ENCODE data around the gene EIF1AD. TPM values are rescaled to one million over a fixed set of nuclear protein-coding genes. Genes with fewer than 3 reads are reported as not detected.
"Not testable (repeated sequence)": the region's sequence is repeated elsewhere in the genome, so short reads cannot be mapped to it uniquely, and the experiment has no call there.

EIF1AD gene
- total and polyA plus RNA-seq, 4 donors, result 8.4 to 35.0 (median 22.5) TPM

- peak; percentile 93 to 96 for DNase-seq
- no peak overlapping the region for H3K4me3 ChIP-seq (ENCODE audit: low read length in 2 of 2)
Observed at GRCh38 chr11:66015454-66015881, 13.5 kb upstream of the EIF1AD start.

GRCh38 chr11:66014804-66015453, 13.0 kb upstream of the EIF1AD start:
- 27 to 31% methylated on average over 6 of the region's 6 CpGs for WGBS, 2 donors
- no peaks in the 10 kb centered on the region for H3K4me1 ChIP-seq (ENCODE audit: control insufficient read depth in 1 of 2, insufficient read depth in 2 of 2, low read length in 2 of 2)
- peak; percentile 37 for ATAC-seq (ENCODE audit: low FRiP score)
- peak overlapping the region; percentile 48 to 93 for H3K27ac ChIP-seq (ENCODE audit: low read depth in 1 of 2, low read length in 2 of 2)
- no peaks in the 10 kb centered on the region for H3K36me3 ChIP-seq (ENCODE audit: control insufficient read depth in 1 of 2, insufficient read depth in 2 of 2, low read length in 1 of 2)
- no peaks in the 10 kb centered on the region for H3K9me3 ChIP-seq (ENCODE audit: control insufficient read depth, low read length)
- no peak overlapping the region for H3K4me3 ChIP-seq (ENCODE audit: low read length in 2 of 2)
- no peaks in the 10 kb centered on the region for H3K27me3 ChIP-seq (ENCODE audit: control insufficient read depth in 1 of 2, insufficient read depth in 2 of 2, low read length in 1 of 2)
- intact Hi-C loops (cut with DNase I), result no loop called here
- no peak for DNase-seq

More at GRCh38 chr11:66015454-66015881, 13.5 kb upstream of the EIF1AD start:
- no peaks in the 10 kb centered on the region for H3K36me3 ChIP-seq (ENCODE audit: control insufficient read depth in 1 of 2, insufficient read depth in 2 of 2, low read length in 1 of 2)
- WGBS, 2 donors, result 2 to 6% methylated on average over 7 of the region's 7 CpGs
- no peaks in the 10 kb centered on the region for H3K9me3 ChIP-seq (ENCODE audit: control insufficient read depth, low read length)
- no peaks in the 10 kb centered on the region for H3K4me1 ChIP-seq (ENCODE audit: control insufficient read depth in 1 of 2, insufficient read depth in 2 of 2, low read length in 2 of 2)
- H3K27me3 ChIP-seq (ENCODE audit: control insufficient read depth in 1 of 2, insufficient read depth in 2 of 2, low read length in 1 of 2), result no peaks in the 10 kb centered on the region
- peak overlapping the region; percentile 88 to 93 for H3K27ac ChIP-seq (ENCODE audit: low read depth in 1 of 2, low read length in 2 of 2)
- peak; percentile 76 for ATAC-seq (ENCODE audit: low FRiP score)
- intact Hi-C loops (cut with DNase I), result no loop called here

GRCh38 chr11:66013762-66014100, 11.8 kb upstream of the EIF1AD start:
- Histone ChIP-seq H3K4me1 (ENCODE audit: control insufficient read depth in 1 of 2, insufficient read depth in 2 of 2, low read length in 2 of 2) (no peaks in the 10 kb centered on the region), H3K4me3 (ENCODE audit: low read length in 2 of 2) (no peak overlapping the region), H3K36me3 (ENCODE audit: control insufficient read depth in 1 of 2, insufficient read depth in 2 of 2, low read length in 1 of 2) (no peaks in the 10 kb centered on the region), H3K27ac (ENCODE audit: low read depth in 1 of 2, low read length in 2 of 2) (peak overlapping the region in 1 of 2 donors; percentile 48), H3K27me3 (ENCODE audit: control insufficient read depth in 1 of 2, insufficient read depth in 2 of 2, low read length in 1 of 2) (no peaks in the 10 kb centered on the region), H3K9me3 (ENCODE audit: control insufficient read depth, low read length) (no peaks in the 10 kb centered on the region)
- intact Hi-C loops (cut with DNase I), result no loop called here
- 87% methylated on average over 7 of the region's 7 CpGs for WGBS, 2 donors
- DNase-seq (no peak), ATAC-seq (ENCODE audit: low FRiP score) (no peak)

- DNase-seq (peak in 1 of 2 donors; percentile 66), ATAC-seq (ENCODE audit: low FRiP score) (no peak)
- Histone ChIP-seq H3K4me3 (ENCODE audit: low read length in 2 of 2) (no peak overlapping the region), H3K9me3 (ENCODE audit: control insufficient read depth, low read length) (no peaks in the 10 kb centered on the region), H3K27me3 (ENCODE audit: control insufficient read depth in 1 of 2, insufficient read depth in 2 of 2, low read length in 1 of 2) (no peaks in the 10 kb centered on the region), H3K4me1 (ENCODE audit: control insufficient read depth in 1 of 2, insufficient read depth in 2 of 2, low read length in 2 of 2) (no peaks in the 10 kb centered on the region), H3K27ac (ENCODE audit: low read depth in 1 of 2, low read length in 2 of 2) (peak overlapping the region; percentile 48 to 57), H3K36me3 (ENCODE audit: control insufficient read depth in 1 of 2, insufficient read depth in 2 of 2, low read length in 1 of 2) (no peaks in the 10 kb centered on the region)
- intact Hi-C loops (cut with DNase I), result no loop called here
- 65 to 66% methylated on average over 12 of the region's 12 CpGs for WGBS, 2 donors
Observed at GRCh38 chr11:66012946-66013761, 11.2 kb upstream of the EIF1AD start.

- no peaks in the 10 kb centered on the region for H3K9me3 ChIP-seq (ENCODE audit: control insufficient read depth, low read length)
- 72 to 79% methylated on average over 11 to 12 of the region's 12 CpGs for WGBS, 2 donors
- no peaks in the 10 kb centered on the region for H3K36me3 ChIP-seq (ENCODE audit: control insufficient read depth in 1 of 2, insufficient read depth in 2 of 2, low read length in 1 of 2)
- no peaks in the 10 kb centered on the region for H3K27me3 ChIP-seq (ENCODE audit: control insufficient read depth in 1 of 2, insufficient read depth in 2 of 2, low read length in 1 of 2)
- no peak overlapping the region for H3K4me3 ChIP-seq (ENCODE audit: low read length in 2 of 2)
- ATAC-seq (ENCODE audit: low FRiP score) (no peak), DNase-seq (no peak)
- peak overlapping the region; percentile 57 to 59 for H3K27ac ChIP-seq (ENCODE audit: low read depth in 1 of 2, low read length in 2 of 2)
- no peaks in the 10 kb centered on the region for H3K4me1 ChIP-seq (ENCODE audit: control insufficient read depth in 1 of 2, insufficient read depth in 2 of 2, low read length in 2 of 2)
- intact Hi-C loops (cut with DNase I), result no loop called here
Observed at GRCh38 chr11:66012371-66012945, 10.5 kb upstream of the EIF1AD start.

- Histone ChIP-seq H3K27ac (ENCODE audit: low read depth in 1 of 2, low read length in 2 of 2) (peak within 1 kb of the TSS; percentile 57 to 59), H3K36me3 (ENCODE audit: control insufficient read depth in 1 of 2, insufficient read depth in 2 of 2, low read length in 1 of 2) (no peaks in the 10 kb centered on the region), H3K4me3 (ENCODE audit: low read length in 2 of 2) (no peak within 1 kb of the TSS), H3K9me3 (ENCODE audit: control insufficient read depth, low read length) (no peaks in the 10 kb centered on the region), H3K4me1 (ENCODE audit: control insufficient read depth in 1 of 2, insufficient read depth in 2 of 2, low read length in 2 of 2) (no peaks in the 10 kb centered on the region), H3K27me3 (ENCODE audit: control insufficient read depth in 1 of 2, insufficient read depth in 2 of 2, low read length in 1 of 2) (no peaks in the 10 kb centered on the region)
- 10 to 14% methylated on average over 56 to 61 of the region's 61 CpGs for WGBS, 2 donors
- ATAC-seq (ENCODE audit: low FRiP score), result no peak
- intact Hi-C loops (cut with DNase I), result no loop called here
- no peak for DNase-seq
Observed at GRCh38 chr11:66011785-66012303, 9.9 kb upstream of the EIF1AD start, which contains the start of gene CST6. Gene CST6 (plus strand): TSS chr11:66012008. CDS start chr11:66012045, 37 bp downstream.

- Histone ChIP-seq H3K4me1 (ENCODE audit: control insufficient read depth in 1 of 2, insufficient read depth in 2 of 2, low read length in 2 of 2) (no peaks in the 10 kb centered on the region), H3K36me3 (ENCODE audit: control insufficient read depth in 1 of 2, insufficient read depth in 2 of 2, low read length in 1 of 2) (no peaks in the 10 kb centered on the region), H3K4me3 (ENCODE audit: low read length in 2 of 2) (no peak overlapping the region), H3K27me3 (ENCODE audit: control insufficient read depth in 1 of 2, insufficient read depth in 2 of 2, low read length in 1 of 2) (no peaks in the 10 kb centered on the region), H3K27ac (ENCODE audit: low read depth in 1 of 2, low read length in 2 of 2) (peak overlapping the region; percentile 57 to 59), H3K9me3 (ENCODE audit: control insufficient read depth, low read length) (no peaks in the 10 kb centered on the region)
- DNase-seq (no peak), ATAC-seq (ENCODE audit: low FRiP score) (no peak)
- intact Hi-C loops (cut with DNase I), result no loop called here
- 38 to 42% methylated on average over 13 to 14 of the region's 14 CpGs for WGBS, 2 donors
Observed at GRCh38 chr11:66011239-66011784, 9.4 kb upstream of the EIF1AD start.

- ATAC-seq (ENCODE audit: low FRiP score); H3K27ac ChIP-seq (ENCODE audit: low read depth in 1 of 2, low read length in 2 of 2); H3K4me3 ChIP-seq (ENCODE audit: low read length in 2 of 2); H3K36me3 ChIP-seq (ENCODE audit: control insufficient read depth in 1 of 2, insufficient read depth in 2 of 2, low read length in 1 of 2); intact Hi-C loops (cut with DNase I); H3K4me1 ChIP-seq (ENCODE audit: control insufficient read depth in 1 of 2, insufficient read depth in 2 of 2, low read length in 2 of 2); DNase-seq; H3K27me3 ChIP-seq (ENCODE audit: control insufficient read depth in 1 of 2, insufficient read depth in 2 of 2, low read length in 1 of 2); H3K9me3 ChIP-seq (ENCODE audit: control insufficient read depth, low read length): not testable (repeated sequence)
- 90 to 93% methylated on average over 4 of the region's 4 CpGs for WGBS, 2 donors
Observed at GRCh38 chr11:66010036-66010435, 8.1 kb upstream of the EIF1AD start.
